H9 (cell line): ENCODE results near the gene MALSU1. TPM values are rescaled to one million over a fixed set of nuclear protein-coding genes. Genes with fewer than 3 reads are reported as not detected.

Experiments
- DNase-seq: peaks from one replicate; pipeline ENCODE4 v3.0.0-alpha.2; 2017
- H2AFZ ChIP-seq: one replicate; pipeline ENCODE4 v1.6.1; 2013; ENCODE audit warnings: mild to moderate bottlenecking, low read length, control low read depth, moderate library complexity
- H2AK5ac ChIP-seq: 2 replicates; pipeline ENCODE4 v1.6.1; 2013; ENCODE audit warnings: low read length, control low read depth, mixed read lengths; ENCODE audit not compliant: insufficient read length
- H2BK120ac ChIP-seq: one replicate; pipeline ENCODE4 v1.6.1; 2013; ENCODE audit warnings: low read depth, mild to moderate bottlenecking, low read length, control low read depth, inconsistent platforms; ENCODE audit not compliant: poor library complexity, severe bottlenecking
- H2BK12ac ChIP-seq: 2 replicates; pipeline ENCODE4 v1.6.1; 2013; ENCODE audit warnings: low read length, control low read depth, mixed read lengths, low read depth; ENCODE audit not compliant: insufficient read length
- H2BK15ac ChIP-seq: 2 replicates; pipeline ENCODE4 v1.6.1; 2013; ENCODE audit warnings: low read depth, low read length, control low read depth
- H2BK20ac ChIP-seq: one replicate; pipeline ENCODE4 v1.6.1; 2013; ENCODE audit warnings: low read depth, mild to moderate bottlenecking, low read length, control low read depth, inconsistent platforms; ENCODE audit not compliant: poor library complexity, severe bottlenecking
- H2BK5ac ChIP-seq: 2 replicates; pipeline ENCODE4 v1.6.1; 2013; ENCODE audit warnings: low read length, control low read depth, mixed read lengths; ENCODE audit not compliant: insufficient read length
- H3K14ac ChIP-seq: 2 replicates; pipeline ENCODE4 v1.6.1; 2013; ENCODE audit warnings: low read length, control low read depth; ENCODE audit not compliant: insufficient read depth
- H3K18ac ChIP-seq: 2 replicates; pipeline ENCODE4 v1.6.1; 2013; ENCODE audit warnings: low read depth, mild to moderate bottlenecking, mixed read lengths, low read length, control low read depth; ENCODE audit not compliant: insufficient read length
- H3K23ac ChIP-seq: 2 replicates; pipeline ENCODE4 v1.6.1; 2013; ENCODE audit warnings: low read length, control low read depth, mixed read lengths, low read depth; ENCODE audit not compliant: insufficient read length
- H3K23me2 ChIP-seq: 2 replicates; pipeline ENCODE4 v1.6.1; 2013; ENCODE audit warnings: low read depth, mild to moderate bottlenecking, mixed read lengths, low read length, control low read depth; ENCODE audit not compliant: insufficient read length, poor library complexity, severe bottlenecking
- H3K27ac ChIP-seq: 2 replicates; pipeline ENCODE4 v1.5.1; 2013; ENCODE audit warnings: low read length, control low read depth, mixed read lengths, low read depth; ENCODE audit not compliant: insufficient read length
- H3K27me3 ChIP-seq: 2 replicates; pipeline ENCODE4 v1.6.1; 2013; ENCODE audit warnings: low read length, control low read depth, inconsistent platforms; ENCODE audit not compliant: insufficient read depth
- H3K4ac ChIP-seq: 2 replicates; pipeline ENCODE4 v1.6.1; 2013; ENCODE audit warnings: low read depth, mild to moderate bottlenecking, control low read depth, inconsistent platforms, low read length, moderate library complexity
- H3K4me1 ChIP-seq: 2 replicates; pipeline ENCODE4 v1.6.1; 2013; ENCODE audit warnings: low read length, control low read depth, inconsistent platforms; ENCODE audit not compliant: insufficient read depth
- H3K4me2 ChIP-seq: 2 replicates; pipeline ENCODE4 v1.6.1; 2013; ENCODE audit warnings: low read length, control low read depth, mixed read lengths; ENCODE audit not compliant: insufficient read length, insufficient read depth
- H3K56ac ChIP-seq: 2 replicates; pipeline ENCODE4 v1.6.1; 2013; ENCODE audit warnings: low read depth, mild to moderate bottlenecking, mixed read lengths, low read length, control low read depth; ENCODE audit not compliant: insufficient read length
- H3K79me1 ChIP-seq: 2 replicates; pipeline ENCODE4 v1.6.1; 2013; ENCODE audit warnings: low read depth, mild to moderate bottlenecking, moderate library complexity, low read length, control low read depth, inconsistent platforms; ENCODE audit not compliant: insufficient read depth, poor library complexity, severe bottlenecking
- H3K79me2 ChIP-seq: 2 replicates; pipeline ENCODE4 v1.6.1; 2013; ENCODE audit warnings: low read length, control low read depth, inconsistent platforms; ENCODE audit not compliant: insufficient read depth
- H3K9ac ChIP-seq: 2 replicates; pipeline ENCODE4 v1.6.1; 2013; ENCODE audit warnings: low read length, control low read depth, mixed read lengths; ENCODE audit not compliant: insufficient read length; ENCODE audit errors: extremely low read depth
- H3K9me3 ChIP-seq: one replicate; pipeline ENCODE4 v1.6.1; 2013; ENCODE audit warnings: low read depth, low read length, inconsistent platforms; ENCODE audit not compliant: control insufficient read depth
- H3T11ph ChIP-seq: one replicate; pipeline ENCODE4 v1.6.1; 2013; ENCODE audit warnings: mild to moderate bottlenecking, low read length, control low read depth, inconsistent platforms
- H4K20me1 ChIP-seq: one replicate; pipeline ENCODE4 v1.6.1; 2013; ENCODE audit not compliant: control insufficient read depth, insufficient read length, insufficient read depth
- H4K5ac ChIP-seq: 2 replicates; pipeline ENCODE4 v1.6.1; 2013; ENCODE audit warnings: low read depth, mild to moderate bottlenecking, mixed read lengths, low read length, control low read depth; ENCODE audit not compliant: insufficient read length
- H4K8ac ChIP-seq: replicated peaks from 2 replicates; pipeline ENCODE4 v1.6.1; 2013; ENCODE audit warnings: low read length, control low read depth, mixed read lengths, low read depth; ENCODE audit not compliant: insufficient read length
- H4K91ac ChIP-seq: 2 replicates; pipeline ENCODE4 v1.6.1; 2013; ENCODE audit warnings: low read depth, mild to moderate bottlenecking, moderate library complexity, mixed read lengths, low read length, control low read depth; ENCODE audit not compliant: insufficient read length
- H3K27ac Mint-ChIP-seq, 3 experiments: 2 replicates in 2 of 3; 3 replicates in 1 of 3; pipeline ENCODE4 v1.8.0; 2020 to 2021; ENCODE audit warnings: mixed read lengths in 3 of 3, mild to moderate bottlenecking in 1 of 3, moderate library complexity in 1 of 3
- H3K27me3 Mint-ChIP-seq: 2 replicates; pipeline ENCODE4 v1.8.0; 2021; ENCODE audit warnings: low read depth, mild to moderate bottlenecking, moderate library complexity, mixed read lengths
- H3K36me3 Mint-ChIP-seq, 3 experiments: 2 replicates in 2 of 3; 3 replicates in 1 of 3; pipeline ENCODE4 v1.8.0; 2020 to 2021; ENCODE audit warnings: low read depth in 3 of 3, mixed read lengths in 3 of 3; ENCODE audit not compliant: insufficient read depth in 1 of 3
- H3K4me1 Mint-ChIP-seq, 2 experiments: 2 replicates each; pipeline ENCODE4 v1.8.0; 2020; ENCODE audit warnings: mixed read lengths in 2 of 2
- H3K4me3 Mint-ChIP-seq, 2 experiments: 2 replicates in 1 of 2; 3 replicates in 1 of 2; pipeline ENCODE4 v1.8.0; 2020 to 2021; ENCODE audit warnings: mild to moderate bottlenecking in 2 of 2, mixed read lengths in 2 of 2, moderate library complexity in 1 of 2
- H3K9me3 Mint-ChIP-seq, 2 experiments: 2 replicates in 1 of 2; 3 replicates in 1 of 2; pipeline ENCODE4 v1.8.0; 2020; ENCODE audit warnings: mild to moderate bottlenecking in 2 of 2, mixed read lengths in 2 of 2, moderate library complexity in 1 of 2
- CTCF ChIP-seq: fragments of 200-600 bp; sonication (generic); conservative IDR thresholded peaks from 3 replicates; pipeline ENCODE4 v1.8.0; 2021; ENCODE audit warnings: antibody characterized with exemption, mild to moderate bottlenecking
- WGBS: extraction: QIAGEN DNeasy Blood & Tissue Kit; methylation state at CpG from one replicate; pipeline ENCODE4 v1.1.7; 2013; ENCODE audit warnings: missing lambda C conversion rate, low lambda C conversion rate, mixed read lengths; ENCODE audit not compliant: insufficient read length; ENCODE audit errors: extremely low coverage; 5-methylcytosine and 5-hydroxymethylcytosine counted together
- total RNA-seq: library from RNA; stranded (reverse); gene quantifications from 2 replicates; pipeline ENCODE4 v1.2.1, GENCODE V29; 2021

Gene MALSU1
- total RNA-seq, 1 experiment from 2014 or later: 83.4 TPM

- H3K36me3 Mint-ChIP-seq: no peaks in the 10 kb centered on the region
- Histone ChIP-seq H2AFZ (no peak overlapping the region), H4K5ac (no peak overlapping the region), H3K9me3 (no peaks in the 10 kb centered on the region), H3K23me2 (no peaks in the 10 kb centered on the region), H3K18ac (no peak overlapping the region), H4K20me1 (no peaks in the 10 kb centered on the region), H4K8ac (no peak overlapping the region), H3K79me2 (no peaks in the 10 kb centered on the region), H3K27ac (no peak overlapping the region), H3K4me1 (no peaks in the 10 kb centered on the region), H2BK20ac (no peak overlapping the region), H3K4ac (no peak overlapping the region), H3K4me2 (no peak overlapping the region), H3K27me3 (no peaks in the 10 kb centered on the region), H3K23ac (no peak overlapping the region), H2BK12ac (no peak overlapping the region), H3T11ph (no peak overlapping the region), H2BK5ac (no peak overlapping the region), H3K9ac (no peak overlapping the region), H2AK5ac (no peak overlapping the region), H2BK15ac (no peak overlapping the region), H4K91ac (no peak overlapping the region), H3K14ac (no peak overlapping the region), H3K79me1 (no peaks in the 10 kb centered on the region), H2BK120ac (no peak overlapping the region), H3K56ac (no peak overlapping the region)
- no peak overlapping the region for H3K27ac Mint-ChIP-seq
- peaks cover 4% of the 10 kb centered on the region for H3K27me3 Mint-ChIP-seq
- peak; percentile 66 for DNase-seq
- no peak overlapping the region for H3K4me3 Mint-ChIP-seq
- H3K9me3 Mint-ChIP-seq: no peaks in the 10 kb centered on the region
- peaks cover 6 to 8% of the 10 kb centered on the region in 2 experiments for H3K4me1 Mint-ChIP-seq
- WGBS: no CpG with 5 or more reads among the region's 5 CpGs
- TF ChIP-seq CTCF: peak; percentile 58
These were observed 22.8 kb upstream of the MALSU1 start for GRCh38 chr7:23276376-23276775.
